CD14-positive monocyte (primary cell): ENCODE measurements around the gene VDAC2. TPM values are rescaled to one million over a fixed set of nuclear protein-coding genes. Genes with fewer than 3 reads are reported as not detected.

Experiments used
- DNase-seq, 3 donors: peaks; one replicate each; pipeline ENCODE4 v3.0.0-alpha.2; 2011 to 2022
- H2AFZ ChIP-seq: 2 replicates; pipeline ENCODE4 v1.6.0; 2012; ENCODE audit warnings: mild to moderate bottlenecking, low read depth, low read length, inconsistent platforms; ENCODE audit not compliant: insufficient read depth, poor library complexity, severe bottlenecking
- H3K27ac ChIP-seq, 2 donors: 1 replicate in 1 of 2; 2 replicates in 1 of 2; pipeline ENCODE4 v1.5.1; 2012 to 2013; ENCODE audit warnings: low read length in 2 of 2, control low read depth in 1 of 2, inconsistent platforms in 1 of 2, low read depth in 1 of 2, mild to moderate bottlenecking in 1 of 2
- H3K27me3 ChIP-seq, 2 donors: one replicate each; pipeline versions ENCODE4 v1.6.0 to v1.6.1; 2011 to 2013; ENCODE audit warnings: low read length in 2 of 2; ENCODE audit not compliant: control insufficient read depth in 2 of 2, insufficient read depth in 2 of 2
- H3K36me3 ChIP-seq, 2 donors: replicated peaks in 1 of 2; 1 replicate in 1 of 2; 2 replicates in 1 of 2; pipeline versions ENCODE4 v1.5.1 to v1.6.1; 2012 to 2013; ENCODE audit warnings: low read length in 2 of 2, control low read depth in 1 of 2, inconsistent platforms in 1 of 2, mild to moderate bottlenecking in 1 of 2; ENCODE audit not compliant: insufficient read depth in 2 of 2, control insufficient read depth in 1 of 2
- H3K4me1 ChIP-seq, 2 donors: 1 replicate in 1 of 2; 2 replicates in 1 of 2; pipeline versions ENCODE4 v1.5.1 to v1.6.1; 2012 to 2013; ENCODE audit warnings: low read length in 2 of 2, control low read depth in 1 of 2, inconsistent platforms in 1 of 2, mild to moderate bottlenecking in 1 of 2, moderate library complexity in 1 of 2; ENCODE audit not compliant: insufficient read depth in 2 of 2, control insufficient read depth in 1 of 2
- H3K4me2 ChIP-seq: replicated peaks from 2 replicates; pipeline ENCODE3; 2012; ENCODE audit warnings: low read length, moderate library complexity, mild to moderate bottlenecking; ENCODE audit not compliant: poor library complexity, severe bottlenecking; ENCODE audit errors: extremely low read depth
- H3K4me3 ChIP-seq, 3 experiments: fragments of 200-600 bp in 1 of 3; sonication (generic) in 1 of 3; replicated peaks in 1 of 3; 1 replicate in 2 of 3; 2 replicates in 1 of 3; pipeline ENCODE4 v1.5.1; 2011 to 2013; ENCODE audit warnings: low read length in 3 of 3, mild to moderate bottlenecking in 3 of 3, control low read depth in 2 of 3, low read depth in 2 of 3, inconsistent platforms in 1 of 3, moderate library complexity in 1 of 3
- H3K79me2 ChIP-seq: 2 replicates; pipeline ENCODE4 v1.6.0; 2012; ENCODE audit warnings: mild to moderate bottlenecking, control low read depth, inconsistent platforms, low read length, moderate library complexity; ENCODE audit not compliant: insufficient read depth
- H3K9ac ChIP-seq: 2 replicates; pipeline ENCODE4 v1.6.0; 2017; ENCODE audit warnings: low read length, mild to moderate bottlenecking; ENCODE audit not compliant: insufficient read depth, poor library complexity, severe bottlenecking
- H3K9me3 ChIP-seq, 2 donors: replicated peaks in 1 of 2; 1 replicate in 1 of 2; 2 replicates in 1 of 2; pipeline versions ENCODE4 v1.5.1 to v1.6.1; 2012 to 2013; ENCODE audit warnings: low read length in 2 of 2, control low read depth in 1 of 2; ENCODE audit not compliant: control insufficient read depth in 1 of 2, insufficient read depth in 1 of 2
- H4K20me1 ChIP-seq: 2 replicates; pipeline ENCODE4 v1.6.0; 2012; ENCODE audit warnings: mild to moderate bottlenecking, low read length, control low read depth, moderate library complexity; ENCODE audit not compliant: insufficient read depth
- H3K27ac Mint-ChIP-seq, 7 donors: one replicate each; pipeline ENCODE4 v1.8.0; 2020; ENCODE audit warnings: mild to moderate bottlenecking in 7 of 7, mixed read lengths in 7 of 7, moderate library complexity in 6 of 7, inconsistent platforms in 2 of 7
- H3K27me3 Mint-ChIP-seq, 3 donors: one replicate each; pipeline ENCODE4 v1.8.0; 2021 to 2022; ENCODE audit warnings: low read depth in 3 of 3, mild to moderate bottlenecking in 3 of 3, mixed read lengths in 3 of 3, moderate library complexity in 3 of 3, inconsistent platforms in 1 of 3
- H3K36me3 Mint-ChIP-seq, 2 donors: one replicate each; pipeline ENCODE4 v1.8.0; 2020; ENCODE audit warnings: mixed read lengths in 2 of 2, inconsistent platforms in 1 of 2, mild to moderate bottlenecking in 1 of 2
- H3K4me1 Mint-ChIP-seq: one replicate; pipeline ENCODE4 v1.8.0; 2020; ENCODE audit warnings: mild to moderate bottlenecking, mixed read lengths
- H3K4me3 Mint-ChIP-seq, 2 donors: one replicate each; pipeline ENCODE4 v1.8.0; 2020; ENCODE audit warnings: mild to moderate bottlenecking in 2 of 2, mixed read lengths in 2 of 2, moderate library complexity in 1 of 2
- H3K9me3 Mint-ChIP-seq, 7 donors: one replicate each; pipeline ENCODE4 v1.8.0; 2020 to 2022; ENCODE audit warnings: mixed read lengths in 7 of 7, mild to moderate bottlenecking in 6 of 7, moderate library complexity in 6 of 7, inconsistent platforms in 2 of 7
- CTCF ChIP-seq: fragments of 200-600 bp; IDR thresholded peaks from one replicate; pipeline ENCODE4 v1.8.0; 2022; ENCODE audit warnings: antibody characterized with exemption, mild to moderate bottlenecking
- WGBS: methylation state at CpG from one replicate; pipeline ENCODE4 v1.1.5; 2013; ENCODE audit warnings: missing lambda C conversion rate; ENCODE audit not compliant: insufficient coverage; 5-methylcytosine and 5-hydroxymethylcytosine counted together
- intact Hi-C, 2 donors: fragments of 100-400 bp; cut with micrococcal nuclease; formaldehyde crosslinking; loops; one replicate each; pipeline versions ENCODE4 v1.15.0 to v1.15.1; 2023
- polyA plus RNA-seq, 3 donors: library from polyadenylated mRNA; depleted of rRNA in 1 of 3; unstranded in 2 of 3; stranded (reverse) in 1 of 3; fragments of 300-500 nt in 2 of 3; fragments of >200 nt in 1 of 3; fragmentation: Illumina TruSeq in 2 of 3; gene quantifications; 1 replicate in 2 of 3; 2 replicates in 1 of 3; pipeline ENCODE4 v1.2.3, GENCODE V29; 2012 to 2021

Gene VDAC2
- polyA plus RNA-seq, 3 donors, result 71.2 to 154 (median 139) TPM

- Histone ChIP-seq H3K36me3 (no peaks in the 10 kb centered on the region), H4K20me1 (no peaks in the 10 kb centered on the region), H3K9me3 (peaks cover 17 to 34% of the 10 kb centered on the region in 2 donors), H3K27me3 (no peaks in the 10 kb centered on the region), H3K4me1 (no peaks in the 10 kb centered on the region), H3K27ac (no peak overlapping the region), H3K79me2 (no peaks in the 10 kb centered on the region), H3K9ac (no peak overlapping the region), H3K4me3 (no peak overlapping the region), H2AFZ (no peak overlapping the region), H3K4me2 (no peak overlapping the region)
- Mint-ChIP-seq H3K36me3 (no peaks in the 10 kb centered on the region), H3K9me3 (peaks cover 18 to 35% (median 27%) of the 10 kb centered on the region in 7 donors), H3K27ac (no peak overlapping the region), H3K27me3 (peaks cover 1 to 5% (median 2%) of the 10 kb centered on the region in 3 donors), H3K4me1 (no peaks in the 10 kb centered on the region), H3K4me3 (no peak overlapping the region)
- intact Hi-C loops, result no loop called here
- WGBS, result no CpG with 5 or more reads among the region's 1 CpG
- no peak for DNase-seq
- TF ChIP-seq CTCF, result no peak
Measured at GRCh38 chr10:75253281-75254220, 43.0 kb downstream of the VDAC2 start.

- Histone ChIP-seq H3K4me3 (no peak overlapping the region), H3K27me3 (no peaks in the 10 kb centered on the region), H3K4me2 (no peak overlapping the region), H3K9ac (no peak overlapping the region), H2AFZ (no peak overlapping the region), H4K20me1 (no peaks in the 10 kb centered on the region), H3K4me1 (no peaks in the 10 kb centered on the region), H3K9me3 (peaks cover 17 to 34% of the 10 kb centered on the region in 2 donors), H3K27ac (no peak overlapping the region), H3K36me3 (no peaks in the 10 kb centered on the region), H3K79me2 (no peaks in the 10 kb centered on the region)
- intact Hi-C loops, result no loop called here
- Mint-ChIP-seq H3K27me3 (peaks cover 1 to 4% (median 2%) of the 10 kb centered on the region in 3 donors), H3K4me3 (no peak overlapping the region), H3K27ac (no peak overlapping the region), H3K9me3 (peaks cover 18 to 35% (median 27%) of the 10 kb centered on the region in 7 donors), H3K4me1 (no peaks in the 10 kb centered on the region), H3K36me3 (no peaks in the 10 kb centered on the region)
- no CpG with 5 or more reads among the region's 2 CpGs for WGBS
- TF ChIP-seq CTCF, result no peak
- no peak for DNase-seq
Measured at GRCh38 chr10:75254739-75255138, 44.1 kb downstream of the VDAC2 start.
